CD4-positive, alpha-beta memory T cell (primary cell): ENCODE measurements around the gene CNPY4. TPM values are rescaled to one million over a fixed set of nuclear protein-coding genes. Genes with fewer than 3 reads are reported as not detected.
A peak's percentile ranks its signal among the peaks of the same experiment; 100 is the strongest.
"Not testable (repeated sequence)": the region's sequence is repeated elsewhere in the genome, so short reads cannot be mapped to it uniquely, and the experiment has no call there.

Source experiments
- CTCF ChIA-PET: fragments of 350-600 bp; sonication (Branson Sonifier 250); formaldehyde crosslinking; loops from one replicate; lab custom pipeline; 2021; ENCODE audit warnings: inconsistent platforms; ENCODE audit not compliant: partially characterized antibody; lab: Charles Lee
- POLR2A ChIA-PET: fragments of 350-600 bp; sonication (Branson Sonifier 250); formaldehyde crosslinking; loops from one replicate; lab custom pipeline; 2021; ENCODE audit not compliant: partially characterized antibody; lab: Charles Lee
- DNase-seq, 5 donors: peaks; one replicate each; pipeline versions ENCODE4 v3.0.0 to v3.0.0-alpha.2; 2020 to 2022; ENCODE audit warnings: mixed read lengths in 1 of 5
- H3K27ac ChIP-seq: one replicate; pipeline ENCODE4 v1.7.0; 2013; ENCODE audit warnings: low read depth, low read length
- H3K27me3 ChIP-seq: 2 replicates; pipeline ENCODE4 v1.7.0; 2013; ENCODE audit warnings: mild to moderate bottlenecking, low read length, moderate library complexity; ENCODE audit not compliant: insufficient read depth
- H3K36me3 ChIP-seq: 2 replicates; pipeline ENCODE4 v1.7.0; 2013; ENCODE audit warnings: mild to moderate bottlenecking, low read length, moderate library complexity; ENCODE audit not compliant: insufficient read depth
- H3K4me1 ChIP-seq: 2 replicates; pipeline ENCODE4 v1.7.0; 2013; ENCODE audit warnings: mild to moderate bottlenecking, low read length, moderate library complexity; ENCODE audit not compliant: insufficient read depth
- H3K4me3 ChIP-seq, 2 donors: one replicate each; pipeline ENCODE4 v1.7.0; 2013; ENCODE audit warnings: low read length in 2 of 2, mild to moderate bottlenecking in 1 of 2
- H3K9me3 ChIP-seq, 2 donors: one replicate each; pipeline ENCODE4 v1.7.0; 2013; ENCODE audit warnings: low read length in 2 of 2, control low read depth in 1 of 2; ENCODE audit not compliant: control insufficient read depth in 1 of 2
- H3K27ac Mint-ChIP-seq, 7 donors: one replicate each; pipeline ENCODE4 v1.8.0; 2020 to 2021; ENCODE audit warnings: mixed read lengths in 7 of 7, mild to moderate bottlenecking in 6 of 7, inconsistent platforms in 3 of 7, moderate library complexity in 3 of 7
- H3K27me3 Mint-ChIP-seq, 2 donors: one replicate each; pipeline ENCODE4 v1.8.0; 2020 to 2021; ENCODE audit warnings: mixed read lengths in 2 of 2
- H3K36me3 Mint-ChIP-seq, 2 donors: one replicate each; pipeline ENCODE4 v1.8.0; 2020 to 2021; ENCODE audit warnings: mixed read lengths in 2 of 2, inconsistent platforms in 1 of 2, mild to moderate bottlenecking in 1 of 2
- H3K4me1 Mint-ChIP-seq, 4 donors: one replicate each; pipeline ENCODE4 v1.8.0; 2020 to 2021; ENCODE audit warnings: mixed read lengths in 4 of 4, mild to moderate bottlenecking in 1 of 4
- H3K4me3 Mint-ChIP-seq, 8 donors: one replicate each; pipeline ENCODE4 v1.8.0; 2020 to 2021; ENCODE audit warnings: mixed read lengths in 8 of 8, mild to moderate bottlenecking in 7 of 8, moderate library complexity in 6 of 8, inconsistent platforms in 3 of 8
- H3K9me3 Mint-ChIP-seq, 8 donors: one replicate each; pipeline ENCODE4 v1.8.0; 2020 to 2021; ENCODE audit warnings: mixed read lengths in 8 of 8, mild to moderate bottlenecking in 5 of 8, inconsistent platforms in 3 of 8, moderate library complexity in 1 of 8
- intact Hi-C: fragments of 100-400 bp; cut with micrococcal nuclease; formaldehyde crosslinking; loops from one replicate; pipeline ENCODE4 v1.15.1; 2023
- polyA plus RNA-seq, 2 donors: library from polyadenylated mRNA; unstranded; fragments of 300-500 nt; fragmentation: Illumina TruSeq; gene quantifications; one replicate each; pipeline ENCODE4 v1.2.3, GENCODE V29; 2021
- total RNA-seq, 2 experiments: library from RNA; stranded (reverse); gene quantifications; one replicate each; pipeline ENCODE4 v1.2.3, GENCODE V29; 2021

CNPY4 gene
- total and polyA plus RNA-seq, 4 experiments from 2014 or later: 14.8 to 69.8 (median 46.9) TPM

GRCh38 chr7:100130220-100130607 is 10.8 kb downstream of the CNPY4 start:
- H3K4me3 ChIP-seq, H3K9me3 ChIP-seq, H3K36me3 ChIP-seq, H3K4me3 Mint-ChIP-seq, H3K27me3 ChIP-seq, H3K36me3 Mint-ChIP-seq, H3K27ac ChIP-seq, DNase-seq, H3K9me3 Mint-ChIP-seq, H3K27me3 Mint-ChIP-seq, H3K27ac Mint-ChIP-seq, intact Hi-C loops: not testable (repeated sequence)
- peaks cover 12 to 36% (median 21%) of the 10 kb centered on the region in 4 donors for H3K4me1 Mint-ChIP-seq
- CTCF ChIA-PET: interaction anchor here (0.7 to 7.2 kb wide), 34 partner anchors 9 to 482 kb away, joined by 3 to 108 read pairs (median 5); partner anchors contain the start of genes AP4M1, AZGP1, CNPY4 and GJC3
- H3K4me1 ChIP-seq: peaks cover 33% of the 10 kb centered on the region
- POLR2A ChIA-PET: interaction anchor here (0.5 to 5.5 kb wide), 8 partner anchors 10 to 142 kb away, joined by 3 to 45 read pairs (median 4); partner anchors contain the start of genes AP4M1, CNPY4, COPS6 and LAMTOR4

GRCh38 chr7:100130608-100131453 is 11.4 kb downstream of the CNPY4 start:
- H3K4me3 ChIP-seq: no peak overlapping the region
- peaks cover 0 to 9% of the 10 kb centered on the region in 2 donors for H3K36me3 Mint-ChIP-seq
- no peaks in the 10 kb centered on the region for H3K9me3 ChIP-seq
- peaks cover 0 to 3% (median 0%) of the 10 kb centered on the region in 8 donors for H3K9me3 Mint-ChIP-seq
- peaks cover 12 to 30% (median 21%) of the 10 kb centered on the region in 4 donors for H3K4me1 Mint-ChIP-seq
- H3K36me3 ChIP-seq: no peaks in the 10 kb centered on the region
- DNase-seq: peak; percentile 78 to 82 (median 80)
- H3K4me3 Mint-ChIP-seq: peak overlapping the region in 2 of 8 donors; percentile 41 to 43
- H3K27ac ChIP-seq: no peak overlapping the region
- ChIA-PET CTCF (interaction anchor here (0.6 to 7.2 kb wide), 31 partner anchors 10 to 1331 kb away, joined by 3 to 108 read pairs (median 5); partner anchors contain the start of genes AP4M1, CNPY4, GJC3 and GPC2), POLR2A (interaction anchor here (0.5 to 5.5 kb wide), 10 partner anchors 11 to 142 kb away, joined by 3 to 45 read pairs (median 4); partner anchors contain the start of genes AP4M1, CNPY4, COPS6 and LAMTOR4)
- H3K27ac Mint-ChIP-seq: peak overlapping the region in 3 of 7 donors; percentile 19 to 52 (median 41)
- intact Hi-C loops: loop anchor here (1.0 kb wide), 1 partner anchor 218 kb away; no protein-coding TSS in a partner anchor
- H3K27me3 Mint-ChIP-seq: no peaks in the 10 kb centered on the region
- peaks cover 27% of the 10 kb centered on the region for H3K4me1 ChIP-seq
- no peaks in the 10 kb centered on the region for H3K27me3 ChIP-seq

DNA sequence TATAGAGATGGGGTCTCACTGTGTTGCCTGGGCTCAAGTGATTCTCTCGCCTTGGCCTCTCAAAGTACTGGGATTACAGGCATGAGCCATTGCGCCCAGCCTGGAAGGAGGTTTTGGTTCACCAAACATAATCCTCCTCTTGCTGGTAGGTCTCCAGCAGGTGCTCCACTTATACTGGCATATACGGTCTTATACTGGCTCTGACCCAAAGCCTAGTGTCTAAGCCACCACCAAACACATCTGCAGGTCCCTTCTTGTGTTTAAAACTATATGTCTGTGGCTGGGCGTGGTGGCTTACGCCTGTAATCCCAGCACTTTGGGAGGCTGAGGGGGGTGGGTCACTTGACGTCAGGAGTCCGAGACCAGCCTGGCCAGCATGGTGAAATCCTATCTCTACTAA is 12.7 kb downstream of the CNPY4 start:
- intact Hi-C loops: loop anchor here (1.0 to 2.0 kb wide), 5 partner anchors 59 to 275 kb away; no protein-coding TSS in a partner anchor
- Mint-ChIP-seq H3K27ac (peak overlapping the region in 2 of 7 donors; percentile 66 to 77), H3K36me3 (no peaks in the 10 kb centered on the region), H3K4me1 (peaks cover 5 to 20% (median 14%) of the 10 kb centered on the region in 4 donors), H3K27me3 (peaks cover 0 to 1% of the 10 kb centered on the region in 2 donors), H3K4me3 (peak overlapping the region in 1 of 8 donors; percentile 52), H3K9me3 (no peaks in the 10 kb centered on the region)
- DNase-seq: no peak
- Histone ChIP-seq H3K27me3 (no peaks in the 10 kb centered on the region), H3K27ac (no peak overlapping the region), H3K36me3 (no peaks in the 10 kb centered on the region), H3K9me3 (no peaks in the 10 kb centered on the region), H3K4me3 (no peak overlapping the region), H3K4me1 (peaks cover 25% of the 10 kb centered on the region)
- ChIA-PET CTCF (interaction anchor here (0.9 to 7.2 kb wide), 35 partner anchors 11 to 319 kb away, joined by 3 to 108 read pairs (median 6); partner anchors contain the start of genes AP4M1, GPC2, LAMTOR4 and MCM7), POLR2A (interaction anchor here (1.0 to 5.5 kb wide), 9 partner anchors 16 to 276 kb away, joined by 3 to 45 read pairs (median 4); partner anchors contain the start of genes AP4M1, LAMTOR4, MCM7 and PVRIG)

DNA sequence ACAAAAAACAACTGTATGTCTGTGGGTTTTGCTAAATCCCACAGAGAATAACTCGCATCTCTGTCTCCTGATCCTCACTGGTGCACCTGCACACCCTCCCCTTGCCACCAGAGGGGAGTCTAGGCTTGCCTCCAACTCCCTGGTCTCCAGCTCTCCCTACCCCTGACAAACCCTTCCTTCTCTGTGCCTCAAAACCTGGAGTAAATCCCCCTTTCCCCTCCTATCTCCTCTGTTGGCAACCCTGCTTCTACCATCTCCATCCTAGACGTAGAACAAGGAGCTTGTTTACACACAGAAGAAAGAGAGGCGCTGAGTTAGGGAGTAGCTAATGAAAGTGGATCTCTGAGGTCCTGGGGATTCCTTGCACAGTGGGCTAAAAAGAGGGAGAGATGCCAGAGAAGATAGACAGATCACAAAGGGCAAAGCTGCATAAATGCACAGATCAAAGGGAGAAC is 13.3 kb downstream of the CNPY4 start:
- CTCF ChIA-PET: interaction anchor here (0.7 to 7.2 kb wide), 46 partner anchors 11 to 319 kb away, joined by 3 to 108 read pairs (median 4); partner anchors contain the start of genes AP4M1, AZGP1, GAL3ST4 and GPC2
- intact Hi-C loops: loop anchor here (1.0 to 2.0 kb wide), 5 partner anchors 58 to 274 kb away; no protein-coding TSS in a partner anchor
- H3K36me3 Mint-ChIP-seq: no peaks in the 10 kb centered on the region
- H3K27ac Mint-ChIP-seq: peak overlapping the region in 5 of 7 donors; percentile 36 to 77 (median 48)
- Histone ChIP-seq H3K27ac (no peak overlapping the region), H3K27me3 (no peaks in the 10 kb centered on the region), H3K4me3 (no peak overlapping the region), H3K9me3 (no peaks in the 10 kb centered on the region), H3K4me1 (peaks cover 24% of the 10 kb centered on the region), H3K36me3 (no peaks in the 10 kb centered on the region)
- peak overlapping the region in 2 of 8 donors; percentile 39 to 52 for H3K4me3 Mint-ChIP-seq
- H3K4me1 Mint-ChIP-seq: peaks cover 5 to 20% (median 13%) of the 10 kb centered on the region in 4 donors
- peaks cover 0 to 1% of the 10 kb centered on the region in 2 donors for H3K27me3 Mint-ChIP-seq
- H3K9me3 Mint-ChIP-seq: no peaks in the 10 kb centered on the region
- POLR2A ChIA-PET: interaction anchor here (0.7 to 5.5 kb wide), 11 partner anchors 15 to 275 kb away, joined by 3 to 45 read pairs (median 4); partner anchors contain the start of genes AP4M1, LAMTOR4, MCM7 and PVRIG
- peak; percentile 60 to 71 (median 65) for DNase-seq

GRCh38 chr7:100137851-100138760 is 18.7 kb downstream of the CNPY4 start:
- ChIA-PET CTCF (interaction anchor here (0.7 to 1.2 kb wide), 6 partner anchors 9 to 270 kb away, joined by 3 to 5 read pairs (median 3); no protein-coding TSS in a partner anchor), POLR2A (interaction anchor here (0.6 to 1.3 kb wide), 4 partner anchors 11 to 106 kb away, joined by 3 to 4 read pairs (median 4); partner anchors contain the start of gene LAMTOR4)
- Mint-ChIP-seq H3K4me1 (peaks cover 3 to 7% (median 5%) of the 10 kb centered on the region in 4 donors), H3K36me3 (no peaks in the 10 kb centered on the region), H3K4me3 (no peak overlapping the region), H3K27me3 (peaks cover 0 to 1% of the 10 kb centered on the region in 2 donors), H3K27ac (peak overlapping the region in 3 of 7 donors; percentile 11 to 81 (median 50)), H3K9me3 (no peaks in the 10 kb centered on the region)
- no peaks in the 10 kb centered on the region for H3K27me3 ChIP-seq
- no peak overlapping the region for H3K4me3 ChIP-seq
- no peak for DNase-seq
- no peak overlapping the region for H3K27ac ChIP-seq
- H3K9me3 ChIP-seq: no peaks in the 10 kb centered on the region
- intact Hi-C loops: no loop called here
- H3K4me1 ChIP-seq: peaks cover 6% of the 10 kb centered on the region
- no peaks in the 10 kb centered on the region for H3K36me3 ChIP-seq

DNA sequence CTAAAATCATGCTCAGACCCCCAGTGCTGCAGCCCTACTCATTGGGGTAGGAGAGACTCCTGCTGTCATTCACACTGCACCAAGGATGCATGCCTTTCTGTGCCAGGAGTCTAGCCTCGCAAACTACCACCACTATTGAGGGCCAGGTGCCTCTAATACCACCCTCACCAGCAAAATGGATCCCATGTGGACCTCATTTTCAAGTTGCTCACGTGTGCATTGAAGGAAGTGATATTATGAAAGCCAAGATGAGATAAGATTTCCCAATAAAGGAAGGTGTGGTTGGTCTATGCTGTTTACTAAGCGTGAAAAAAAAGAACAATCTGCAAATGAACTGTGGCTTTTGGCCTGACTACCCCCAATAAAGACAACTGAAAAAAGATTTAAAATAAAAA is 22.1 kb downstream of the CNPY4 start:
- POLR2A ChIA-PET: interaction anchor here (1.1 to 1.5 kb wide), 2 partner anchors 15 to 18 kb away, joined by 3 to 4 read pairs; partner anchors contain the start of gene MBLAC1
- Histone ChIP-seq H3K27me3 (no peaks in the 10 kb centered on the region), H3K4me3 (no peak overlapping the region), H3K36me3 (no peaks in the 10 kb centered on the region), H3K27ac (no peak overlapping the region), H3K9me3 (no peaks in the 10 kb centered on the region), H3K4me1 (peaks cover 6% of the 10 kb centered on the region)
- H3K27ac Mint-ChIP-seq: no peak overlapping the region
- H3K36me3 Mint-ChIP-seq: no peaks in the 10 kb centered on the region
- H3K27me3 Mint-ChIP-seq: no peaks in the 10 kb centered on the region
- intact Hi-C loops: no loop called here
- no peak for DNase-seq
- H3K9me3 Mint-ChIP-seq: no peaks in the 10 kb centered on the region
- H3K4me1 Mint-ChIP-seq: peaks cover 3 to 9% (median 5%) of the 10 kb centered on the region in 4 donors
- CTCF ChIA-PET: interaction anchor here (3.1 kb wide), 1 partner anchor 10 kb away, joined by 25 read pairs; no protein-coding TSS in a partner anchor
- no peak overlapping the region for H3K4me3 Mint-ChIP-seq
